Brain pericyte (primary cell): ENCODE data around the gene SIGLEC7.

Experiments used
- DNase-seq: peaks from one replicate; pipeline ENCODE4 v3.0.0-alpha.2; 2012; ENCODE audit warnings: low read depth, low spot score

Gene SIGLEC7

DNA sequence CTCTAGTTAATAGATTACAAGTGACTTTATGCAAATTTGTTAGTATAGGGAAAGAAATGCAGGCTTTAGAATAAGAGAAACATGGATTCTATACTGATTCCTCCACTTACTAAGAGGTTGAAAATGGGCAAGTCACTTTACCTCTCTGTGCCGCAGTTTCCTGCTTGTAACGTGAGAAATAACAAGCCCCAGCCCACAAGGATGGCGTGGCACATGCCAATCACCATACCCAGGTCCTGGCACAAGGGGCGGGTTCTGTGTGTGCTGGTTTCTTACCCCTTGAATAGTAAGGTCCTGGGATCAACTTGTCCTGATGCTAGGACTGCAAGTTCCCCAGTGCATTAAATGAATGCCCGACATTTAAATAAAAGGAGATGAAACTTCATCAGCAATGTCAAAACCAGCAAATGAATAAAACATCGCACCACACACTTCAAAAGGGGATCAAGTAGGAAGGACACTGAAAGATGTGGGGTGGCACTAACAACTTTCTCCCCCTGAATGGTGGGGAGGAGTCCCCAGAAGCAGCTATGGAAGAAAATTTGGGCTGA is 25.3 kb upstream of the SIGLEC7 start:
- no peak for DNase-seq

DNA sequence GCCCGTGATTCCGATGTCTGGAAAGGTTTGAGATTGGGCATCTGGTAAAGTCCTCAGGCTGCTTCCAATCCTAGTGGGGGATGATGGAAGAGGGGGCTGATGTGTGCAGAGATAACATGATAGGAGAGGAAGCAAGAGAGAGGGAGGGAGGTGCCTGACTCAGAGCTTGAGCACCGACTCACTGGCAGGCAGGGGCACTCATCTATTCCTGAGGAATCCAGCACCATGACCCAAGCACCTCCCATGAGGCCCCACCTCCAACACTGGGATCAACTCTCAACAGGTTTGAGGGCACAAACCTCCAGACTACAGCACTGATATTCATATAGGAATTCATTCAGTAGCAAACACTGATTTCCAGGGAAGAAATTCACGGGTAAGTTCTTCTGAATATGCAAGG is 23.0 kb upstream of the SIGLEC7 start:
- no peak for DNase-seq

DNA sequence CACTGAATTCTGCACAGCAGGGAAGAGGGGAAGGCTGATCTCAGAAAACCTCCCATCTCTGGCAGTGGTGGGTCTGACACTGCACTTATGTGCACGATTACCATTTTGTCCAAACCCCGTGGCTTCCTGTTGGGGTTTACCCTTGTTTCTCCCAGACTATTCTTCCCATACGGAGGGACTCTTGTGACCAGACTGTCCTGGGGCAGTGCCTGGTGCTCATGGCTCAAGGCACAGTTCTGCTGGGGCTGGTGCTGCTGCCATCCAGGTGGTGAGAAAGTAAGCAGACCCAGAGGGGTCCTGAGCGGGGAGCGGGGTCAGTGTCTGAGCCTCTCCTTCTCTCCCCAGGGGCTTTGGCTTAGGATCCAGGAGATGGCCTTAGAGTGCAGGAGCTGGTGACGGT is 22.5 kb upstream of the SIGLEC7 start:
- no peak for DNase-seq

DNA sequence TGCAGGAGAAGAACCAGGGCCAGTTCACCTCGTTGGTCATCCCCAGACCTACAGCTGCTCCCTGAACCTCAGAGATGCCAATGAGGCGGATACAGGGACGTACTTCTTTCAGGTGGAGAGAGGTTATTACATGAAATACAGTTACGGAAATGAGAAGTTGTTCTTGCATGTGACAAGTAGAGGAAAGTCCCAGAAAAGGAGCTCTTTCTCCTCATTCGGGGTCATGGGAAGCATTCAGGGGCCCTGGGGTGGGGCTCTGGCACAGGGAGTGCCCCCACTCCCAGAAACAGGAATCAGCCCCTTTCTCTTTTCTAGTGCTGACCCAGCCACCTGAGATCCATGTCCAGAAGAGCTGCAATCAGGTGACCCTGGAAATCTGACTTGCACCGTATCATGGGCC is 21.9 kb upstream of the SIGLEC7 start:
- DNase-seq, result no peak

DNA sequence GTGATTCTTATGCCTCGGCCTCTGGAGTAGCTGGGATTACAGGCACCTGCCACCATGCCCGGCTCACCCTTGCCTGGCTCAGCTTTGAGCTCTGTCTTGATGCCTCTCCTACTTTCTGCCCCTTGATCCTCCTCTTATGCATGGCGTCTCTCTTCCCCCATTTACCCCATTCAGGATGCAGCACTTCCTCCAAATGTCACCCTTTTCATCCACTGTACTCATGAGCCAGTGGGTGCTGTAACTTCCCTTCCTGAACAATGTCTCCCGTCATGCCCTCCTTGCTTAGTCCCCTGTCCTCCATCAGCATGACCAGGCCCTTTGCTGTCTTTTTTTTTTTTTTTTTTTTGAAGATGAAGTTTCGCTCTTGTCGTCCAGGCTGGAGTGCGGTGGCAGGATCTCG is 20.8 kb upstream of the SIGLEC7 start:
- DNase-seq, result no peak

DNA sequence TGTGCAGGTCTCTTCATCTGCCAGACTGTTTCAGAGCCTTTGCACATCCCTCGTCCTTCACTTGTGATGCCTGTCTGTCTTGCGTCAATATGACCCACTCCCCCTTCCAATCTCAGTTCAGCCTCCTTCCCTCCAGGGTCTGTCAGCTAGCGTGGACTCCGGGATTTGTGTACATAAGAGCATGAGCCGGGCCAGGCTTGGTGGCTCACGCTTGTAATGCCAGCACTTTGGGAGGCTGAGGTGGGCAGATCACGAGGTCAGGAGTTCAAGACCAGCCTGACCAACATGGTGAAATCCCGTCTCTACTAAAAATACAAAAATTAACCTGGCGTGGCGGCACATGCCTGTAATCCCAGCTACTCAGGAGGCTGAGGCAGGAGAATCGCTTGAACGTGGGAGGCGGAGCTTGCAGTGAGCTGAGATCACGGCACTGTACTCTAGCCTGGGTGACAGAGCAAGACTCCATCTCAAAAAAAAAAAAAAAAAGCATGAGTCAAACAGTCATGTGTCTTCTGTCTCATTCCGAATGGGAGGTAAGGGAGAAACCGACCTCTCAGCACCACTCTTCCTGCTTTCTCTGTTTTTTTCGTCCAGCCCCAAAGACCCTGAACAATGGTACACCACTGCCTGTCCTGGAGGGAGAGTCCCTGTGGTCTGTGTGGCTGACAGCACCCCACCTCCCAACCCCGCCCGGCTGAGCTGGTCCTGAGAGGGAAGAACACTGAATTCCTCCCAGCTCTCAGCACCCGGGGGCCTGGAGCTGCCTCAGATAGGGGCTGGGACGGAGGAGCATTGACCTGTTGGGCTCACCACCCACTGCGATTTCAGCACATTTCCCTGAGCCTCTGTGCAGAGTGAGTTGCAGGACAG is 19.8 kb upstream of the SIGLEC7 start:
- DNase-seq, result no peak

DNA sequence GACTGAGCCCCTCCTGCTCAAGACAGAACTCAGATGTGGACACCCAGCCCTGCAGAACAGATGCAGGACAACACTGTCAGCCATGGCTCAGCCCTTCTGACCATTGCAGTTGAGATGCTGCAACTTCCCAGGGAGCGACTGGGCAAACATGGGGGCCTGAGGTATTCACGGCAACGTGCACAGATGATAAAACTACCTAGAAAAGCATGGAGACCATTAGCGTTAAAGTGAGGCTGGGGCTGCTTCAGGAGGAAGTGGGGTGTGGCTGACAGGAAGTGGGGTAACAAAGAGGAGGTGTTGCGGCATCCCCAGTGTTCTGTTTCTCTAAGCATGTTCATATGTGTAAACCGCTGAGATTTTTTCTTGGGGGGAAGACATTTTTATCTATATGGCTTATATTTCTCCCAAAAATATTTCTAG is 18.7 kb upstream of the SIGLEC7 start:
- no peak for DNase-seq

DNA sequence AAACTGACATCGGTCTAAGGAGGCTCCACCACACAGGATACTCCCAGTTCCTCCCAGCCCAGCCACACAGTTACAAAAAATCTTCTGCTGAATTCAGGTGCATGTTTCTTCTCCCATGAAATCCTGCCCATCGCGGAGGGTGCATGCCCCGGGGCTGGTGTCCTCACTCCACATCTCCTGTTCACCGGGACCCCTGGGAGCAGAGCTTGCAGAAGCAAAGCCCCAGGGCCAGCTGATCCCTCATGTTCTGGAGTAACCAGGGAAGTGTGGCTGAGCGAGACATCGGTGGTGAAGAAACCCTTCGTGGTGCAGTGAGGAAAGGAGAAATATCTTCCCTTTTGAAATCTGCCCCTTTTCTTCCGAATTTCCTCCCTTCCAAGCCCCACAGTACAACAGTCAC is 18.3 kb upstream of the SIGLEC7 start:
- no peak for DNase-seq

DNA sequence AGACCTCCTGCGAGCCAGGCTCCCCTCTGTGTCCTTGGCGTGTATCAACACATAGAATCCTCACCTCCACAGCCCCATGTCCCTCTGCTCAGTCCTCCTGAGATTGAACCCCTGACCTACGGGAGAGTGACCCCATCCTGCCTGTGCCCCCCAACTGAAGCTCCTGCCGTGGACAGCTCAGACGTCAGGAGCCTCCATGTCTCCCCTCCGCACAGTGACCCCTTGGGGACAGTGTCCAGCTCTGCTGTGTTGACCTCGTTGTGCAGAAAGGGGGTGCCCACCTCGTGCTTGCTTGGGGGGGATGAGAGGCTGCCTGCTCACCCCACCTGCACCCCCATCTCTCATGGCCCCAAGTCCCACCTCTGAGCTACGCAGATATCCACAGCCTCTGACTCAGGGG is 17.9 kb upstream of the SIGLEC7 start:
- DNase-seq, result no peak

DNA sequence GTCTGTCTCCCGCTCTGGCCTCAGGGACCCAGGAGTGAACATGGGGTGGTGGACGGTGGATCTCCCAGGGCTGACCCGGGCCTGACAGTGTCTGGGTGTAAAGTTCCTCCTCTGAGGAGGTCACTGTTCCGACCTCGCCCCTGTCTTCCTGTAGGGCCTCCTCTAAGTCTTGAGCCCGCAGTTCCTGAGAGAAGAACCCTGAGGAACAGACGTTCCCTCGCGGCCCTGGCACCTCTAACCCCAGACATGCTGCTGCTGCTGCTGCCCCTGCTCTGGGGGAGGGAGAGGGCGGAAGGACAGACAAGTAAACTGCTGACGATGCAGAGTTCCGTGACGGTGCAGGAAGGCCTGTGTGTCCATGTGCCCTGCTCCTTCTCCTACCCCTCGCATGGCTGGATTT is 17.4 kb upstream of the SIGLEC7 start, which contains the start of gene SIGLEC9:
Gene SIGLEC9, plus strand, starts transcription at position 178 of the 400 bp plus-strand sequence. Its CDS starts 69 bp downstream, at position 247.
- DNase-seq, result no peak

DNA sequence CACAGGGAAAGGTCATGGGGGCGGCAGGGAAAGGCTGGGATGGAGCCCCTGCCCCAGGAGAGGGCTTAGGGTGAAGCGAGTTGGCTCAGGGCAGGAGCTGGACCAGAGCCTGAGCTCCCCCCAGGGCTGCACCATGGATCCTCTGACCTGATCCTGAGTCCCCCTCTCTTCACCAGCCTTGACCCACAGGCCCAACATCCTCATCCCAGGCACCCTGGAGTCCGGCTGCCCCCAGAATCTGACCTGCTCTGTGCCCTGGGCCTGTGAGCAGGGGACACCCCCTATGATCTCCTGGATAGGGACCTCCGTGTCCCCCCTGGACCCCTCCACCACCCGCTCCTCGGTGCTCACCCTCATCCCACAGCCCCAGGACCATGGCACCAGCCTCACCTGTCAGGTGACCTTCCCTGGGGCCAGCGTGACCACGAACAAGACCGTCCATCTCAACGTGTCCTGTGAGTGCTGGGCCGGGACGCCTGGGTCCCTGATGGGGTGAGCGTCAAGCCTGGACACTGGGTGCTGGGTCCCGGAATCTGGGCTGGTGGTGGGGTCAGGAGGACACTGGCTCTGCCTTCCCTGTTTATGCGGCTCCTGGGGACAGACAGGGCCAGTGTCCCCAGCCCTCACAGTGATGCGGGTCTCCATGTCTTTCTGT is 16.6 kb upstream of the SIGLEC7 start:
- no peak for DNase-seq

DNA sequence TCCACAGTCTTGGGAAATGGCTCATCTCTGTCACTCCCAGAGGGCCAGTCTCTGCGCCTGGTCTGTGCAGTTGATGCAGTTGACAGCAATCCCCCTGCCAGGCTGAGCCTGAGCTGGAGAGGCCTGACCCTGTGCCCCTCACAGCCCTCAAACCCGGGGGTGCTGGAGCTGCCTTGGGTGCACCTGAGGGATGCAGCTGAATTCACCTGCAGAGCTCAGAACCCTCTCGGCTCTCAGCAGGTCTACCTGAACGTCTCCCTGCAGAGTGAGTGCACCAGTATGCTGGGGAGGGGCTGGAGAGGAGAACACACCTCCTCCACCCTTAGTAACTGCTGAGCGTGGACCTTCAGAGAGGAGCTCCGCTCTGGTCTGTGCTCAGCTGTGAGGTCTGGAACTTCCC is 15.1 kb upstream of the SIGLEC7 start:
- no peak for DNase-seq

DNA sequence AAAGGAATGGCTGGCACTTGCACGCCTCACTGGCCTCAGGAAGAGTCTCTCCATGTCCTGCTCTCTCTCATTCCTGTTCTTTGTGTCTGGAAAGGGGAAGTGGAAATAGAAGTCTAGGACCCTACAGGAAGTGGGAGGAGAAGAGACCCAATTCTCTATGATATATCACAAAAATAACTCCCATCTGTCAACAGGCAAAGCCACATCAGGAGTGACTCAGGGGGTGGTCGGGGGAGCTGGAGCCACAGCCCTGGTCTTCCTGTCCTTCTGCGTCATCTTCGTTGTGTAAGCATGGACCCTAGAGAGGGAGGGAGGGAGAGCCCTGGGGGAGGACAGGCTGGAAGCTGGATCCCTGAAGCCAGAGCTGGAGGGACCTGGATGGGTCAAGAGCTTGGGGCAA is 14.3 kb upstream of the SIGLEC7 start:
- no peak for DNase-seq

DNA sequence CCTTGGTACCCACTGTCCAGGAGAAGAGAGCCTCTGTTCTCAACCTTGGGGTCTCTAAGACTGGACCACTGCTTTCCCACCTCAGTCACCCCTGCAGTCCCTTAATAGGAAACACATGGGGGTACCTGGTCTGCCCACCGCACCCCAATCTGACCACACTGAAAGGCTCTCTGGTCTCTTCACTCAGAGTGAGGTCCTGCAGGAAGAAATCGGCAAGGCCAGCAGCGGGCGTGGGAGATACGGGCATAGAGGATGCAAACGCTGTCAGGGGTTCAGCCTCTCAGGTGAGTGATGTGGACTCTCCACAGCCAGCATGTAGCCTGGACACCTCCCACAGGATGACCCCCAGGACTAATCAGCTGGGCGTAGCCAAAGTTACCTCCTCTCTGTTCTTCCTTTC is 13.9 kb upstream of the SIGLEC7 start:
- no peak for DNase-seq

DNA sequence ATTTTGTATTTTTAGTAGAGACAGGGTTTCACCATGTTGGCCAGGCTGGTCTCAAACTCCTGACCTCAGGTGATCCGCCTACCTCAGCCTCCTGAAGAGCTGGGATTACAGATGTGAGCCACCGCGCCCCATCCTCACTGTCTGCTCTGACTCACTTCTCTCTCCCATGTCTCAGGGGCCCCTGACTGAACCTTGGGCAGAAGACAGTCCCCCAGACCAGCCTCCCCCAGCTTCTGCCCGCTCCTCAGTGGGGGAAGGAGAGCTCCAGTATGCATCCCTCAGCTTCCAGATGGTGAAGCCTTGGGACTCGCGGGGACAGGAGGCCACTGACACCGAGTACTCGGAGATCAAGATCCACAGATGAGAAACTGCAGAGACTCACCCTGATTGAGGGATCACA is 12.4 kb upstream of the SIGLEC7 start:
- no peak for DNase-seq

DNA sequence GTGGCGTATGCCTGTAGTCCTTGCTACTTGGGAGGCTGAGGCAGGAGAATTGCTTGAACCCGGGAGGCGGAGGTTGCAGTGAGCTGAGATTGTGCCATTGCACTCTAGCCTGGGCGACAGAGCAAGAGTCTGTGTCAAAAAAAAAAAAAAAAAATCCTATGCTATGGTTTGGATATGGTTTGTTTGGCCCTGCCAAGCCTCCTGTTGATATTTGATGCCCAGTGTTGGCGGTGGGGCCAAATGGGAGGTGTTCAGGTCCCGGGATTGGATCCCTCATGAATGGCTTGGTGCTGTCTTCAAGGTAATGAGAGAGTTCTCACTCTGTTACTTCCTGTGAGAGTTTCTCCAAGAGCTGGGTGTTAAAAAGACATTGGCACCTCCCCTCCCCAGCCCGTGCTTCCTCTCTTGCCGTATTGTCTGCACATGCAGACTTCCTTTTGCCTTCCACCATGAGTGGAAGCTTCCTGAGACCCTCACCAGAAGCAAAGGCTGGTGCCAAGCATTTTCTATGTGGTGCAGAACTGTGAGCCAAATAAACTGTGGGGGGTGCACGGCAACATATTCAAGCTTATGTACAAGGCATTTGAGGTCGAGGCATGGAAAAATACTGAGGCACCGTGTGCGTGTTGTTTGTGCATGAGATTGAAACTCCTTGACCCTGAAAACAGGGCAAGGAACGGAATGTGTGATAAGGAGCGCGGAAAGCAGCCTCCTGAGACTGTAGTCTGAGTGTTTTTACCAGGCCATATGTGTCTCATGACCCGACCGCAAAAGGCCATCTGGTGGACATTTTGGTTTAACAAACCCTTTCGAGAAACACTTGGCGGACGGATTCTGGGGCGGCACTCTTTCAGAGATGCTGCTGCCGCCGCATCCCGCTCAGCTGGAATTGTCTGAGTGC is 10.1 kb upstream of the SIGLEC7 start:
- DNase-seq, result peak; percentile 34

DNA sequence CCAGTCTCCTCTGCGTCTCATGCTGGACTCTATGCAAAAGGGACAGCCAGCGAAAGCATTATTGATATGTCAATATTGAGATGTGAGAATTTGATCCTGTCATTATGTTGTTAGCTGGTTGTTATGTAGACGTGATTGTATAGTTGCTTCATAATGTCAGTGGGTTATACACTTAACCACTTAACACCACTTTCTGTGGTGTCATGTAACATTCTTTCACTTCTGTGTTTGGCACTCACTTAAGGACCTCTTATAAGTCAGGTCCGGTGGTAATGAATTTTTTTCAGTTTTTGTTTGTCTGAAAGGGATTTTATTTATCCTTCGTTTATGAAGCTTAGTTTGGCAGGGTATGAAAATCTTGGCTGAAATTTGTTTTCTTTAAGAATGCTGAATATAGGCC is 7.1 kb upstream of the SIGLEC7 start:
- no peak for DNase-seq

DNA sequence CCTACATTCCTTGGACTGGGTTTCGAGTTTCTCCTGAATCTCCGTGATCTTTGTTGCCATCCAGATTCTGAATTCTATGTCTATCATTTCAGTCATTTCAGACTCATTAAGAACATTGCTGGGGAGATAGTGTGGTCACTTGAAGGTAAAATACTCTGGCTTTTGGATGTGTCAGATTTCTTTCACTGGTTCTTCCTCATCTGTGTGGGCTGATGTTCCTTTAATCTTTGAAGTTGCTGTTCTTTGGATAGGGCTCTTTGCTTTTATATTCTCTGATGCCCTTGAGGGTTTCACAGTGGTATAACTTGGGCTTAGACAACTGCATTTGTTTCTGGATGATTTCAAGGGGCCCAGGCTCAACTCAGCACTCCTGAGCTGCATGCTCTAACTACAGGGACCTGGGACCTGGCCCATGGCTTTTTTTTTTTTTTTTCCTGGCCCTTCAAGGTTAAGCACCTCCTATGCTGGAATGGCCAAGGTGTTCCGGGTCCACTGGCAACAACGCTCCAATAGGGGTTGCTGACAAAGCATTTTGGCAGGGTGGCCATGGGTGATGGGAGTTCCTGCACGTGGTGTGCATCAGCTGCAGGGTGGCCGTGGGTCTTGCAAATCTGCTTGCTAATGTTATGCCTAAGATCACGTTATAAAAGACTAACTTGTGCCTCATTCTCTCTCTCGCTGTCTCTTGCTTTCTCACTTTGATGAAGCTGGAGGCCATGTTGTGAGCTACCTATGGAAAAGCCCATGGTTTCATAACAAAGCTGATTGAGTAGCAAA is 5.9 kb upstream of the SIGLEC7 start:
- no peak for DNase-seq

DNA sequence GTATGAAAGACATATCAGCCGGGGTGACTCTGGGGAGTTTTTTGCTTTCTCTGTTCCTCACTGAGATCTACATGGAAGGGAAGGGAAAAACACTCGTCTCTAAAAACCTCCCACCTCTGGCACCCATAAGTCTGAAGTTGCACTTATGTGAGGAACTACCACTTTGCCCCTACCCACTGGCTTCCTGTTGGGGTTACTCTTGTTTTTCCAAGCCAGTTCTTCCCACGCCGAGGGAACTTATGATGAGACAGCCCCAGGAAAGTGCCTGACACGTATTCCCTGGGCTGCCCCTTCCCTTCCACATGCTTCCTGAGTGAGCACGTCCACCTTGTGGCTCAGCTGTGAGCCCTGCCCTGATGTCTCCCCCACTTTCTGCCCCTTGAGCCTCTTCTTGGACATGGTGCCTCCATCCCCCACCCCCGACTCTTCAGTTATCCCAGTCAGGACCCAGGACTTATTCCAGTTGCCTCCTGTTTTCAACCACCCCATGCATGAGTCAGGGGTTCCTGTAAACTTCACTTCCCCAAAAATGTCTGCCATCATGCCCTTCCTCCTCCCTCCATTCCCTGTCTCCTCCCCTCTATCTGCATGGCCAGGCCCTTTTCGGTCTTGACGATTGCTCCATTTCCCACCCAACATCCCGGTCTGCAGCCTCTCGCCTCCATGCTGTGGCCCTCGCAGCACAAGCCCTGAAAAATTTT is 5.1 kb upstream of the SIGLEC7 start:
- no peak for DNase-seq

DNA sequence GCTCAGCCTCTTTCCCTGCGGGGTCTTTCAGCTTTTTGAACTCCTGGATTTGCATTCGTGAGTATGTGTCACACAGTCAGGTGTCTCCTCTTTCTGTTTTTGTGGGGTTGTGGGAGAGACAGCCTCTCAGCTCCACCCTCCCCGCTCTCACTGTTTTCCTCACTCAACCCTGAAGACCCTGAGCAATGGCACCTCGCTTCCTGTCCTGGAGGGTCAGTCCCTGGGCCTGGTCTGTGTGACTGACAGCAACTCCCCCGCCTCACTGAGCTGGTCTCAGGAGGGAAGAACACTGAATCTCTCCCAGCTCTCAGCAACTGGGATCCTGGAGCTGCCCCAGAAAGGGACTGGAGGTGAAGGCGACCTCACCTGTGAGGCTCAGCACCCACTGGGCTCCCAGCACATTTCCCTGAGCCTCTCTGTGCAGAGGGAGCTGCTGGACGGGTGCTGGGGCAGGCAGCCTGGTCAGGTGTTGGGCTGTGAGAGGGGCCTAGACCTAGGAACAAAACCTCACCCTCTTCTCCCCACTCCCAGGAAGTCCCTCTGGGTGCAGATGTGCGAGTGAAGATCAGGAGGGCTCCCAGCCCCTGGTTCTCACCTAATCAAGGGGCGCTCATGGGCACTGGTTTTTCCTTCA is 4.2 kb upstream of the SIGLEC7 start:
- DNase-seq, result no peak
